H1 (cell line): ENCODE data around the gene ALKBH7. TPM values are rescaled to one million over a fixed set of nuclear protein-coding genes. Genes with fewer than 3 reads are reported as not detected.

ENCODE experiments used
- CTCF ChIA-PET: fragments of 300-600 bp; sonication (Branson Sonifier 250); formaldehyde crosslinking; loops from one replicate; lab custom pipeline; 2021; ENCODE audit not compliant: partially characterized antibody; lab: Charles Lee
- POLR2A ChIA-PET: fragments of 300-600 bp; sonication (Branson Sonifier 250); formaldehyde crosslinking; loops from one replicate; lab custom pipeline; 2021; ENCODE audit warnings: inconsistent platforms; ENCODE audit not compliant: partially characterized antibody; lab: Charles Lee
- DNase-seq, 2 experiments: peaks; one replicate each; pipeline versions ENCODE4 v3.0.0 to v3.0.0-alpha.2; 2010 to 2022; ENCODE audit warnings: low spot score in 2 of 2, low read depth in 1 of 2, mixed read lengths in 1 of 2
- FAIRE-seq: peaks from 2 replicates; lab custom pipeline; 2011; peaks lifted over from hg19 to GRCh38; lab: Jason Lieb, UNC
- H2AFZ ChIP-seq: 2 replicates; pipeline ENCODE4 v1.8.1; 2012; ENCODE audit warnings: low read length, inconsistent platforms
- H2AK5ac ChIP-seq: 2 replicates; pipeline ENCODE4 v1.6.1; 2013; ENCODE audit warnings: low read depth, low read length
- H2BK120ac ChIP-seq: replicated peaks from 2 replicates; pipeline ENCODE3; 2013; ENCODE audit warnings: low read depth, low read length, inconsistent platforms
- H2BK12ac ChIP-seq: 2 replicates; pipeline ENCODE4 v1.6.1; 2013; ENCODE audit warnings: low read depth, low read length
- H2BK15ac ChIP-seq: 2 replicates; pipeline ENCODE4 v1.6.1; 2013; ENCODE audit warnings: low read length
- H2BK20ac ChIP-seq: 2 replicates; pipeline ENCODE4 v1.6.1; 2013; ENCODE audit warnings: low read length
- H2BK5ac ChIP-seq: 2 replicates; pipeline ENCODE4 v1.6.1; 2013; ENCODE audit warnings: low read depth, low read length
- H3K14ac ChIP-seq: 2 replicates; pipeline ENCODE4 v1.6.1; 2013; ENCODE audit warnings: inconsistent platforms; ENCODE audit not compliant: insufficient read length
- H3K18ac ChIP-seq: 2 replicates; pipeline ENCODE4 v1.6.1; 2013; ENCODE audit warnings: low read length; ENCODE audit errors: extremely low read depth
- H3K23ac ChIP-seq: 2 replicates; pipeline ENCODE4 v1.6.1; 2013; ENCODE audit warnings: inconsistent platforms; ENCODE audit not compliant: insufficient read length
- H3K23me2 ChIP-seq: 2 replicates; pipeline ENCODE4 v1.6.1; 2013; ENCODE audit warnings: low read depth, low read length
- H3K27ac ChIP-seq: 2 replicates; pipeline ENCODE4 v1.6.1; 2011; ENCODE audit warnings: low read depth, low read length, inconsistent platforms
- H3K27me3 ChIP-seq, 4 experiments: replicated peaks in 1 of 4; 1 replicate in 1 of 4; 2 replicates in 3 of 4; pipeline versions ENCODE4 v1.6.1 to v1.8.1; 2011 to 2013; ENCODE audit warnings: low read length in 3 of 4, mild to moderate bottlenecking in 3 of 4, inconsistent platforms in 2 of 4, mixed read lengths in 2 of 4, moderate library complexity in 1 of 4; ENCODE audit not compliant: control insufficient read depth in 3 of 4, insufficient read depth in 3 of 4; ENCODE audit errors: extremely low read depth in 1 of 4
- H3K36me3 ChIP-seq, 4 experiments: 2 replicates each; pipeline versions ENCODE4 v1.6.1 to v1.8.1; 2011 to 2013; ENCODE audit warnings: mild to moderate bottlenecking in 4 of 4, low read length in 3 of 4, moderate library complexity in 2 of 4, control low read depth in 1 of 4, inconsistent platforms in 1 of 4; ENCODE audit not compliant: insufficient read depth in 4 of 4, control insufficient read depth in 2 of 4
- H3K4ac ChIP-seq: replicated peaks from 2 replicates; pipeline ENCODE3; 2013; ENCODE audit warnings: low read length, low read depth, mixed read lengths, inconsistent platforms; ENCODE audit not compliant: insufficient read length
- H3K4me1 ChIP-seq, 4 experiments: replicated peaks in 1 of 4; 1 replicate in 1 of 4; 2 replicates in 3 of 4; pipeline versions ENCODE4 v1.6.1 to v1.8.1; 2011 to 2013; ENCODE audit warnings: low read length in 3 of 4, inconsistent platforms in 2 of 4, mixed read lengths in 1 of 4; ENCODE audit not compliant: insufficient read depth in 4 of 4, control insufficient read depth in 3 of 4
- H3K4me2 ChIP-seq, 2 experiments: 2 replicates each; pipeline versions ENCODE4 v1.6.1 to v1.8.1; 2011 to 2013; ENCODE audit warnings: low read depth in 2 of 2, low read length in 2 of 2, control low read depth in 1 of 2, inconsistent platforms in 1 of 2, mild to moderate bottlenecking in 1 of 2; ENCODE audit not compliant: insufficient read depth in 1 of 2
- H3K4me3 ChIP-seq, 4 experiments: fragments of 200-600, 300-600 bp in 1 of 4; sonication (generic), shearing (Covaris generic), sonication (Bioruptor Twin) in 1 of 4; 2 replicates each; pipeline versions ENCODE4 v1.5.1 to v1.8.1; 2011 to 2016; ENCODE audit warnings: low read length in 4 of 4, low read depth in 3 of 4, control low read depth in 2 of 4, inconsistent platforms in 2 of 4, mild to moderate bottlenecking in 2 of 4, mixed read lengths in 1 of 4, moderate library complexity in 1 of 4; ENCODE audit not compliant: insufficient read depth in 2 of 4; ENCODE audit errors: extremely low read depth in 1 of 4
- H3K56ac ChIP-seq: replicated peaks from 2 replicates; pipeline ENCODE3; 2013; ENCODE audit warnings: low read depth, mild to moderate bottlenecking, mixed read lengths, low read length, inconsistent platforms; ENCODE audit not compliant: insufficient read length
- H3K79me1 ChIP-seq: 2 replicates; pipeline ENCODE4 v1.6.1; 2013; ENCODE audit warnings: low read depth, low read length, control low read depth
- H3K79me2 ChIP-seq, 2 experiments: 2 replicates each; pipeline versions ENCODE4 v1.6.1 to v1.8.1; 2012 to 2013; ENCODE audit warnings: low read length in 2 of 2, mild to moderate bottlenecking in 2 of 2, inconsistent platforms in 1 of 2; ENCODE audit not compliant: insufficient read depth in 2 of 2, control insufficient read depth in 1 of 2
- H3K9ac ChIP-seq, 4 experiments: replicated peaks in 1 of 4; 1 replicate in 1 of 4; 2 replicates in 3 of 4; pipeline versions ENCODE4 v1.6.1 to v1.8.1; 2011 to 2013; ENCODE audit warnings: low read depth in 3 of 4, low read length in 3 of 4, control low read depth in 2 of 4, mild to moderate bottlenecking in 2 of 4, moderate library complexity in 2 of 4, inconsistent platforms in 1 of 4; ENCODE audit errors: extremely low read depth in 1 of 4
- H3K9me3 ChIP-seq, 2 experiments: 2 replicates each; pipeline versions ENCODE4 v1.6.1 to v1.8.1; 2012 to 2013; ENCODE audit warnings: mild to moderate bottlenecking in 2 of 2, moderate library complexity in 2 of 2, control low read depth in 1 of 2, inconsistent platforms in 1 of 2, low read depth in 1 of 2, low read length in 1 of 2, mixed read lengths in 1 of 2; ENCODE audit not compliant: insufficient read depth in 2 of 2
- H4K20me1 ChIP-seq, 2 experiments: replicated peaks in 1 of 2; 2 replicates each; pipeline versions ENCODE3 to v1.8.1; 2011 to 2013; ENCODE audit warnings: inconsistent platforms in 2 of 2, low read length in 2 of 2, mild to moderate bottlenecking in 1 of 2; ENCODE audit not compliant: insufficient read depth in 2 of 2, control insufficient read depth in 1 of 2
- H4K5ac ChIP-seq: 2 replicates; pipeline ENCODE4 v1.6.1; 2013; ENCODE audit warnings: low read length, low read depth, mixed read lengths, inconsistent platforms; ENCODE audit not compliant: insufficient read length
- H4K8ac ChIP-seq: 2 replicates; pipeline ENCODE4 v1.8.0; 2013; ENCODE audit warnings: mild to moderate bottlenecking, moderate library complexity, low read length, inconsistent platforms; ENCODE audit not compliant: insufficient read depth; ENCODE audit errors: extremely low read depth
- H4K91ac ChIP-seq: replicated peaks from 2 replicates; pipeline ENCODE3; 2013; ENCODE audit warnings: low read length, mixed read lengths, inconsistent platforms; ENCODE audit not compliant: insufficient read length
- ASH2L ChIP-seq: fragments of 200-600, 300-600 bp; sonication (generic); IDR thresholded peaks from one replicate; pipeline ENCODE4 v1.7.1; 2017; ENCODE audit warnings: low read length
- ATF2 ChIP-seq: IDR thresholded peaks from 2 replicates; pipeline ENCODE4 v1.6.1; 2012; ENCODE audit warnings: low read length, inconsistent platforms
- BRCA1 ChIP-seq: IDR thresholded peaks from 2 replicates; pipeline ENCODE4 v1.6.1; 2012; ENCODE audit warnings: low read depth, low read length, improper control_type of control experiment
- CBX5 ChIP-seq: fragments of 300-800, 300-1000 bp; sonication (generic); IDR thresholded peaks from 2 replicates; pipeline ENCODE4 v1.7.1; 2016; ENCODE audit warnings: antibody characterized with exemption, low read length, low read depth
- CBX8 ChIP-seq: fragments of 300-800, 300-1000 bp; sonication (generic); IDR thresholded peaks from 2 replicates; pipeline ENCODE4 v1.7.1; 2016; ENCODE audit warnings: low read depth, low read length, borderline replicate concordance
- FOSL1 ChIP-seq: IDR thresholded peaks from 2 replicates; pipeline ENCODE4 v1.6.1; 2011; ENCODE audit warnings: mild to moderate bottlenecking, low read depth, low read length, moderate library complexity; ENCODE audit not compliant: insufficient read depth
- MAX ChIP-seq: IDR thresholded peaks from 2 replicates; pipeline ENCODE4 v1.6.1; 2012; ENCODE audit warnings: inconsistent platforms
- NRF1 ChIP-seq: IDR thresholded peaks from 2 replicates; pipeline ENCODE4 v1.6.1; 2011; ENCODE audit warnings: mild to moderate bottlenecking, low read depth, low read length, improper control_type of control experiment
- SAP30 ChIP-seq: fragments of 300-600 bp; sonication (generic); IDR thresholded peaks from 2 replicates; pipeline ENCODE4 v1.7.1; 2012; ENCODE audit warnings: low read length, moderate library complexity, mild to moderate bottlenecking, inconsistent platforms; ENCODE audit not compliant: insufficient read depth, insufficient replicate concordance
- SP4 ChIP-seq: IDR thresholded peaks from 2 replicates; pipeline ENCODE4 v1.6.1; 2012; ENCODE audit warnings: low read length, inconsistent platforms
- SRF ChIP-seq: IDR thresholded peaks from 2 replicates; pipeline ENCODE4 v1.6.1; 2011; ENCODE audit warnings: mild to moderate bottlenecking, low read depth, low read length, moderate library complexity
- USF2 ChIP-seq: IDR thresholded peaks from 2 replicates; pipeline ENCODE4 v1.6.1; 2011; ENCODE audit warnings: low read length, improper control_type of control experiment
- WGBS, 2 experiments: shearing (Covaris generic) in 1 of 2; methylation state at CpG; one replicate each; pipeline versions ENCODE4 v1.1.6 to v1.1.7; 2013 to 2015; ENCODE audit warnings: low lambda C conversion rate in 2 of 2, mixed read lengths in 2 of 2, inconsistent platforms in 1 of 2, low coverage in 1 of 2, missing lambda C conversion rate in 1 of 2; ENCODE audit not compliant: insufficient replicate concordance in 2 of 2, insufficient coverage in 1 of 2, insufficient read length in 1 of 2; ENCODE audit errors: extremely low coverage in 1 of 2, missing lambda C conversion rate in 1 of 2; 5-methylcytosine and 5-hydroxymethylcytosine counted together
- polyA plus RNA-seq, 7 experiments: library from polyadenylated mRNA; depleted of rRNA in 3 of 7; stranded (reverse) in 5 of 7; unstranded in 2 of 7; fragments of >200 nt in 5 of 7; fragments of 200-250 nt in 2 of 7; gene quantifications; 1 replicate in 5 of 7; 2 replicates in 1 of 7; 4 replicates in 1 of 7; pipeline versions ENCODE4 v1.2.1 to v1.2.3, GENCODE V29; 2011 to 2013; ENCODE audit warnings: missing spikeins in 2 of 7, mixed read lengths in 2 of 7
- total RNA-seq: library from RNA; stranded (reverse); fragmentation: NEBNext Ultra II Directional; extraction: Animal tissue kit (Norgen Biotek cat#: 25700); gene quantifications from 2 replicates; pipeline ENCODE4 v1.2.1, GENCODE V29; 2021

ALKBH7 gene
- total and polyA plus RNA-seq, 2 of the 8 experiments (the other 6 are each of a cell fraction or from before 2014, with no cell fraction given), result 66.3 to 100 TPM

GRCh38 chr19:6343462-6343861 lies 29.1 kb upstream of the ALKBH7 start:
- Histone ChIP-seq H4K5ac (no peak overlapping the region), H4K91ac (no peak overlapping the region), H3K23ac (no peak overlapping the region), H3K14ac (no peak overlapping the region), H2BK20ac (no peak overlapping the region), H3K27me3 (no peaks in the 10 kb centered on the region), H4K20me1 (no peaks in the 10 kb centered on the region), H3K18ac (no peak overlapping the region), H2AFZ (no peak overlapping the region), H4K8ac (no peak overlapping the region), H3K79me1 (no peaks in the 10 kb centered on the region), H3K9ac (no peak overlapping the region), H3K36me3 (no peaks in the 10 kb centered on the region), H3K4me3 (no peak overlapping the region), H3K9me3 (peaks cover 8 to 31% of the 10 kb centered on the region in 2 experiments; a peak in 3 of 4 replicates), H3K79me2 (no peaks in the 10 kb centered on the region), H3K23me2 (no peaks in the 10 kb centered on the region), H3K4me2 (no peak overlapping the region), H3K27ac (no peak overlapping the region), H2AK5ac (no peak overlapping the region), H3K56ac (no peak overlapping the region), H2BK5ac (no peak overlapping the region), H3K4ac (no peak overlapping the region), H2BK15ac (no peak overlapping the region), H2BK12ac (no peak overlapping the region), H2BK120ac (no peak overlapping the region), H3K4me1 (no peaks in the 10 kb centered on the region)
- no peak for DNase-seq
- POLR2A ChIA-PET, result no interaction called here
- WGBS, 2 experiments, result 60% methylated on average over 1 of the region's 1 CpG; no CpG with 5 or more reads in 1 of the 2 experiments
- FAIRE-seq, result no peak
- CTCF ChIA-PET, result no interaction called here
- TF ChIP-seq USF2, result no peak
- TF ChIP-seq NRF1, result no peak
- no peak for TF ChIP-seq SP4
- TF ChIP-seq BRCA1, result no peak
- TF ChIP-seq SAP30, result no peak
- no peak for TF ChIP-seq SRF
- no peak for TF ChIP-seq CBX5
- TF ChIP-seq MAX, result no peak
- TF ChIP-seq CBX8, result no peak
- TF ChIP-seq FOSL1, result no peak
- no peak for TF ChIP-seq ASH2L
- no peak for TF ChIP-seq ATF2
